CD4-positive, alpha-beta memory T cell (primary cell): ENCODE measurements around the gene NAPSA. TPM values are rescaled to one million over a fixed set of nuclear protein-coding genes. Genes with fewer than 3 reads are reported as not detected.

Experiments used
- CTCF ChIA-PET: fragments of 350-600 bp; sonication (Branson Sonifier 250); formaldehyde crosslinking; loops from one replicate; lab custom pipeline; 2021; ENCODE audit warnings: inconsistent platforms; ENCODE audit not compliant: partially characterized antibody; lab: Charles Lee
- POLR2A ChIA-PET: fragments of 350-600 bp; sonication (Branson Sonifier 250); formaldehyde crosslinking; loops from one replicate; lab custom pipeline; 2021; ENCODE audit not compliant: partially characterized antibody; lab: Charles Lee
- DNase-seq, 5 donors: peaks; one replicate each; pipeline versions ENCODE4 v3.0.0 to v3.0.0-alpha.2; 2020 to 2022; ENCODE audit warnings: mixed read lengths in 1 of 5
- H3K27ac ChIP-seq: one replicate; pipeline ENCODE4 v1.7.0; 2013; ENCODE audit warnings: low read depth, low read length
- H3K27me3 ChIP-seq: 2 replicates; pipeline ENCODE4 v1.7.0; 2013; ENCODE audit warnings: mild to moderate bottlenecking, low read length, moderate library complexity; ENCODE audit not compliant: insufficient read depth
- H3K36me3 ChIP-seq: 2 replicates; pipeline ENCODE4 v1.7.0; 2013; ENCODE audit warnings: mild to moderate bottlenecking, low read length, moderate library complexity; ENCODE audit not compliant: insufficient read depth
- H3K4me1 ChIP-seq: 2 replicates; pipeline ENCODE4 v1.7.0; 2013; ENCODE audit warnings: mild to moderate bottlenecking, low read length, moderate library complexity; ENCODE audit not compliant: insufficient read depth
- H3K4me3 ChIP-seq, 2 donors: one replicate each; pipeline ENCODE4 v1.7.0; 2013; ENCODE audit warnings: low read length in 2 of 2, mild to moderate bottlenecking in 1 of 2
- H3K9me3 ChIP-seq, 2 donors: one replicate each; pipeline ENCODE4 v1.7.0; 2013; ENCODE audit warnings: low read length in 2 of 2, control low read depth in 1 of 2; ENCODE audit not compliant: control insufficient read depth in 1 of 2
- H3K27ac Mint-ChIP-seq, 7 donors: one replicate each; pipeline ENCODE4 v1.8.0; 2020 to 2021; ENCODE audit warnings: mixed read lengths in 7 of 7, mild to moderate bottlenecking in 6 of 7, inconsistent platforms in 3 of 7, moderate library complexity in 3 of 7
- H3K27me3 Mint-ChIP-seq, 2 donors: one replicate each; pipeline ENCODE4 v1.8.0; 2020 to 2021; ENCODE audit warnings: mixed read lengths in 2 of 2
- H3K36me3 Mint-ChIP-seq, 2 donors: one replicate each; pipeline ENCODE4 v1.8.0; 2020 to 2021; ENCODE audit warnings: mixed read lengths in 2 of 2, inconsistent platforms in 1 of 2, mild to moderate bottlenecking in 1 of 2
- H3K4me1 Mint-ChIP-seq, 4 donors: one replicate each; pipeline ENCODE4 v1.8.0; 2020 to 2021; ENCODE audit warnings: mixed read lengths in 4 of 4, mild to moderate bottlenecking in 1 of 4
- H3K4me3 Mint-ChIP-seq, 8 donors: one replicate each; pipeline ENCODE4 v1.8.0; 2020 to 2021; ENCODE audit warnings: mixed read lengths in 8 of 8, mild to moderate bottlenecking in 7 of 8, moderate library complexity in 6 of 8, inconsistent platforms in 3 of 8
- H3K9me3 Mint-ChIP-seq, 8 donors: one replicate each; pipeline ENCODE4 v1.8.0; 2020 to 2021; ENCODE audit warnings: mixed read lengths in 8 of 8, mild to moderate bottlenecking in 5 of 8, inconsistent platforms in 3 of 8, moderate library complexity in 1 of 8
- intact Hi-C: fragments of 100-400 bp; cut with micrococcal nuclease; formaldehyde crosslinking; loops from one replicate; pipeline ENCODE4 v1.15.1; 2023
- polyA plus RNA-seq, 2 donors: library from polyadenylated mRNA; unstranded; fragments of 300-500 nt; fragmentation: Illumina TruSeq; gene quantifications; one replicate each; pipeline ENCODE4 v1.2.3, GENCODE V29; 2021
- total RNA-seq, 2 experiments: library from RNA; stranded (reverse); gene quantifications; one replicate each; pipeline ENCODE4 v1.2.3, GENCODE V29; 2021

NAPSA gene
- total and polyA plus RNA-seq, 4 experiments from 2014 or later: 0.57 to 6.6 (median 2.7) TPM

GRCh38 chr19:50322234-50322633 lies 43.2 kb downstream of the NAPSA start:
- H3K27me3 ChIP-seq: peaks cover 13% of the 10 kb centered on the region
- CTCF ChIA-PET: no interaction called here
- intact Hi-C loops: no loop called here

GRCh38 chr19:50321831-50322230 lies 43.6 kb downstream of the NAPSA start:
- intact Hi-C loops: no loop called here
- Histone ChIP-seq H3K27ac (no peak overlapping the region), H3K36me3 (no peaks in the 10 kb centered on the region), H3K9me3 (no peaks in the 10 kb centered on the region), H3K4me3 (no peak overlapping the region), H3K4me1 (peaks cover 13% of the 10 kb centered on the region), H3K27me3 (peaks cover 8% of the 10 kb centered on the region)
- ChIA-PET CTCF (no interaction called here), POLR2A (interaction anchor here (0.6 kb wide), 1 partner anchor 1257 kb away, joined by 4 read pairs; no protein-coding TSS in a partner anchor)
- H3K9me3 Mint-ChIP-seq: peaks cover 0 to 7% (median under 1%) of the 10 kb centered on the region in 8 donors
- peak overlapping the region in 1 of 7 donors; percentile 30 for H3K27ac Mint-ChIP-seq
- H3K4me3 Mint-ChIP-seq: no peak overlapping the region
- H3K36me3 Mint-ChIP-seq: no peaks in the 10 kb centered on the region
- H3K4me1 Mint-ChIP-seq: peaks cover 3 to 16% (median 10%) of the 10 kb centered on the region in 4 donors
- H3K27me3 Mint-ChIP-seq: peaks cover 6 to 33% of the 10 kb centered on the region in 2 donors
- no peak for DNase-seq

More at GRCh38 chr19:50322234-50322633, 43.2 kb downstream of the NAPSA start:
- no peak overlapping the region for H3K4me3 Mint-ChIP-seq
- peaks cover 7 to 20% (median 14%) of the 10 kb centered on the region in 4 donors for H3K4me1 Mint-ChIP-seq
- Histone ChIP-seq H3K9me3 (no peaks in the 10 kb centered on the region), H3K27ac (no peak overlapping the region), H3K4me3 (no peak overlapping the region), H3K36me3 (no peaks in the 10 kb centered on the region), H3K4me1 (peaks cover 17% of the 10 kb centered on the region)
- no peaks in the 10 kb centered on the region for H3K36me3 Mint-ChIP-seq
- no peak for DNase-seq
- H3K9me3 Mint-ChIP-seq: peaks cover 0 to 10% (median 4%) of the 10 kb centered on the region in 8 donors
- POLR2A ChIA-PET: no interaction called here
- peaks cover 10 to 37% of the 10 kb centered on the region in 2 donors for H3K27me3 Mint-ChIP-seq
- peak overlapping the region in 1 of 7 donors; percentile 30 for H3K27ac Mint-ChIP-seq

GRCh38 chr19:50320596-50320995 lies 44.8 kb downstream of the NAPSA start:
- Mint-ChIP-seq H3K9me3 (peaks cover 0 to 7% (median 0%) of the 10 kb centered on the region in 8 donors), H3K4me3 (no peak overlapping the region), H3K27ac (no peak overlapping the region), H3K27me3 (peaks cover 9 to 37% of the 10 kb centered on the region in 2 donors), H3K4me1 (peaks cover 3 to 16% (median 8%) of the 10 kb centered on the region in 4 donors), H3K36me3 (no peaks in the 10 kb centered on the region)
- intact Hi-C loops: no loop called here
- Histone ChIP-seq H3K9me3 (no peaks in the 10 kb centered on the region), H3K27me3 (no peaks in the 10 kb centered on the region), H3K4me3 (no peak overlapping the region), H3K4me1 (peaks cover 6% of the 10 kb centered on the region), H3K27ac (no peak overlapping the region), H3K36me3 (no peaks in the 10 kb centered on the region)
- DNase-seq: no peak
- CTCF ChIA-PET: no interaction called here
- POLR2A ChIA-PET: no interaction called here

- no peaks in the 10 kb centered on the region for H3K9me3 ChIP-seq
- intact Hi-C loops: no loop called here
- peaks cover 5% of the 10 kb centered on the region for H3K4me1 ChIP-seq
- peaks cover 10 to 36% of the 10 kb centered on the region in 2 donors for H3K27me3 Mint-ChIP-seq
- H3K9me3 Mint-ChIP-seq: peaks cover 0 to 8% (median 0%) of the 10 kb centered on the region in 8 donors
- DNase-seq: no peak
- no peak overlapping the region for H3K27ac Mint-ChIP-seq
- peaks cover 3 to 15% (median 9%) of the 10 kb centered on the region in 4 donors for H3K4me1 Mint-ChIP-seq
- CTCF ChIA-PET: no interaction called here
- H3K4me3 Mint-ChIP-seq: no peak overlapping the region
- H3K27ac ChIP-seq: no peak overlapping the region
- POLR2A ChIA-PET: no interaction called here
- H3K36me3 Mint-ChIP-seq: no peaks in the 10 kb centered on the region
- H3K27me3 ChIP-seq: peaks cover 2% of the 10 kb centered on the region
- H3K4me3 ChIP-seq: no peak overlapping the region
- no peaks in the 10 kb centered on the region for H3K36me3 ChIP-seq
These were observed 45.4 kb downstream of the NAPSA start for GRCh38 chr19:50320051-50320450.

- Histone ChIP-seq H3K9me3 (no peaks in the 10 kb centered on the region), H3K4me1 (peaks cover 5% of the 10 kb centered on the region), H3K36me3 (no peaks in the 10 kb centered on the region), H3K27me3 (peaks cover 5% of the 10 kb centered on the region), H3K4me3 (no peak overlapping the region), H3K27ac (no peak overlapping the region)
- H3K27me3 Mint-ChIP-seq: peaks cover 14 to 37% of the 10 kb centered on the region in 2 donors
- H3K4me3 Mint-ChIP-seq: no peak overlapping the region
- no peaks in the 10 kb centered on the region for H3K36me3 Mint-ChIP-seq
- no peak for DNase-seq
- ChIA-PET POLR2A (no interaction called here), CTCF (no interaction called here)
- intact Hi-C loops: no loop called here
- peak overlapping the region in 2 of 7 donors; percentile 7 to 42 for H3K27ac Mint-ChIP-seq
- peaks cover 5 to 14% (median 8%) of the 10 kb centered on the region in 4 donors for H3K4me1 Mint-ChIP-seq
- peaks cover 0 to 6% (median 0%) of the 10 kb centered on the region in 8 donors for H3K9me3 Mint-ChIP-seq
These were observed 46.3 kb downstream of the NAPSA start for GRCh38 chr19:50319156-50319555.

- intact Hi-C loops: no loop called here
- no peaks in the 10 kb centered on the region for H3K9me3 ChIP-seq
- H3K9me3 Mint-ChIP-seq: peaks cover 0 to 6% (median 0%) of the 10 kb centered on the region in 8 donors
- ChIA-PET CTCF (no interaction called here), POLR2A (no interaction called here)
- no peak overlapping the region for H3K27ac ChIP-seq
- H3K4me1 ChIP-seq: peaks cover 5% of the 10 kb centered on the region
- no peak overlapping the region for H3K4me3 ChIP-seq
- H3K4me3 Mint-ChIP-seq: no peak overlapping the region
- H3K36me3 Mint-ChIP-seq: no peaks in the 10 kb centered on the region
- no peak for DNase-seq
- peaks cover 5 to 14% (median 11%) of the 10 kb centered on the region in 4 donors for H3K4me1 Mint-ChIP-seq
- H3K27ac Mint-ChIP-seq: no peak overlapping the region
- peaks cover 11% of the 10 kb centered on the region for H3K27me3 ChIP-seq
- H3K36me3 ChIP-seq: no peaks in the 10 kb centered on the region
- H3K27me3 Mint-ChIP-seq: peaks cover 19 to 42% of the 10 kb centered on the region in 2 donors
These were observed 47.0 kb downstream of the NAPSA start for GRCh38 chr19:50318438-50318837.

- POLR2A ChIA-PET: no interaction called here
- no peak for DNase-seq
- CTCF ChIA-PET: no interaction called here
These were observed 48.3 kb downstream of the NAPSA start for GRCh38 chr19:50317115-50317514.

More at GRCh38 chr19:50317115-50317514, 48.3 kb downstream of the NAPSA start:
- peaks cover 5% of the 10 kb centered on the region for H3K4me1 ChIP-seq
- H3K36me3 ChIP-seq: no peaks in the 10 kb centered on the region
- no peak overlapping the region for H3K4me3 Mint-ChIP-seq
- H3K27ac ChIP-seq: no peak overlapping the region
- no peaks in the 10 kb centered on the region for H3K36me3 Mint-ChIP-seq
- H3K27me3 Mint-ChIP-seq: peaks cover 26 to 48% of the 10 kb centered on the region in 2 donors
- H3K9me3 Mint-ChIP-seq: peaks cover 0 to 6% (median 0%) of the 10 kb centered on the region in 8 donors
- no peaks in the 10 kb centered on the region for H3K9me3 ChIP-seq
- intact Hi-C loops: no loop called here
- H3K4me3 ChIP-seq: no peak overlapping the region
- H3K27ac Mint-ChIP-seq: no peak overlapping the region
- peaks cover 5 to 19% (median 13%) of the 10 kb centered on the region in 4 donors for H3K4me1 Mint-ChIP-seq
- peaks cover 22% of the 10 kb centered on the region for H3K27me3 ChIP-seq
